CD4-positive, CD25-positive, alpha-beta regulatory T cell (primary cell): ENCODE results near the gene PODNL1. TPM values are rescaled to one million over a fixed set of nuclear protein-coding genes. Genes with fewer than 3 reads are reported as not detected.
A peak's percentile ranks its signal among the peaks of the same experiment; 100 is the strongest.

Experiments used
- ATAC-seq, 2 donors: fragments of 150-1000 bp; cut with Tn5 transposase; one replicate each; pipeline ENCODE4 v1.10.0; 2021; ENCODE audit warnings: low read depth in 2 of 2, moderate number of reproducible peaks in 2 of 2, moderate library complexity in 1 of 2
- DNase-seq, 3 donors: peaks; one replicate each; pipeline versions ENCODE4 v3.0.0 to v3.0.0-alpha.2; 2012 to 2022; ENCODE audit warnings: mixed read lengths in 1 of 3
- H3K27ac ChIP-seq: one replicate; pipeline ENCODE4 v1.7.0; 2013; ENCODE audit warnings: mild to moderate bottlenecking, low read length; ENCODE audit not compliant: insufficient read depth, poor library complexity, severe bottlenecking
- H3K27me3 ChIP-seq: one replicate; pipeline ENCODE4 v1.7.0; 2013; ENCODE audit warnings: low read length; ENCODE audit not compliant: control insufficient read depth, insufficient read depth
- H3K36me3 ChIP-seq: one replicate; pipeline ENCODE4 v1.7.0; 2013; ENCODE audit warnings: mild to moderate bottlenecking, low read length, moderate library complexity; ENCODE audit not compliant: control insufficient read depth, insufficient read depth
- H3K4me1 ChIP-seq: 2 replicates; pipeline ENCODE4 v1.7.0; 2013; ENCODE audit warnings: mild to moderate bottlenecking, low read length; ENCODE audit not compliant: insufficient read depth, control insufficient read depth, poor library complexity, severe bottlenecking
- H3K4me3 ChIP-seq: one replicate; pipeline ENCODE4 v1.7.0; 2013; ENCODE audit warnings: low read depth, mild to moderate bottlenecking, low read length, moderate library complexity
- H3K9me3 ChIP-seq, 2 experiments: 1 replicate in 1 of 2; 2 replicates in 1 of 2; pipeline ENCODE4 v1.7.0; 2013; ENCODE audit warnings: low read length in 2 of 2, mild to moderate bottlenecking in 1 of 2, moderate library complexity in 1 of 2; ENCODE audit not compliant: control insufficient read depth in 2 of 2
- H3K27ac Mint-ChIP-seq, 3 donors: one replicate each; pipeline ENCODE4 v1.8.0; 2020 to 2022; ENCODE audit warnings: mild to moderate bottlenecking in 3 of 3, mixed read lengths in 3 of 3, moderate library complexity in 2 of 3
- H3K27me3 Mint-ChIP-seq: one replicate; pipeline ENCODE4 v1.8.0; 2022; ENCODE audit warnings: mild to moderate bottlenecking, mixed read lengths
- H3K36me3 Mint-ChIP-seq: one replicate; pipeline ENCODE4 v1.8.0; 2020; ENCODE audit warnings: mixed read lengths
- H3K4me1 Mint-ChIP-seq, 4 donors: one replicate each; pipeline ENCODE4 v1.8.0; 2020 to 2022; ENCODE audit warnings: mixed read lengths in 4 of 4, mild to moderate bottlenecking in 1 of 4
- H3K4me3 Mint-ChIP-seq, 4 donors: one replicate each; pipeline ENCODE4 v1.8.0; 2020 to 2022; ENCODE audit warnings: mild to moderate bottlenecking in 4 of 4, mixed read lengths in 4 of 4, moderate library complexity in 3 of 4
- H3K9me3 Mint-ChIP-seq, 7 donors: one replicate each; pipeline ENCODE4 v1.8.0; 2020 to 2022; ENCODE audit warnings: mixed read lengths in 7 of 7, mild to moderate bottlenecking in 3 of 7, moderate library complexity in 2 of 7
- polyA plus RNA-seq, 4 donors: library from polyadenylated mRNA; unstranded; fragments of 300-500 nt; fragmentation: Illumina TruSeq; gene quantifications; one replicate each; pipeline ENCODE4 v1.2.3, GENCODE V29; 2021
- total RNA-seq: library from RNA; stranded (reverse); gene quantifications from one replicate; pipeline ENCODE4 v1.2.3, GENCODE V29; 2022

The PODNL1 gene, protein sequence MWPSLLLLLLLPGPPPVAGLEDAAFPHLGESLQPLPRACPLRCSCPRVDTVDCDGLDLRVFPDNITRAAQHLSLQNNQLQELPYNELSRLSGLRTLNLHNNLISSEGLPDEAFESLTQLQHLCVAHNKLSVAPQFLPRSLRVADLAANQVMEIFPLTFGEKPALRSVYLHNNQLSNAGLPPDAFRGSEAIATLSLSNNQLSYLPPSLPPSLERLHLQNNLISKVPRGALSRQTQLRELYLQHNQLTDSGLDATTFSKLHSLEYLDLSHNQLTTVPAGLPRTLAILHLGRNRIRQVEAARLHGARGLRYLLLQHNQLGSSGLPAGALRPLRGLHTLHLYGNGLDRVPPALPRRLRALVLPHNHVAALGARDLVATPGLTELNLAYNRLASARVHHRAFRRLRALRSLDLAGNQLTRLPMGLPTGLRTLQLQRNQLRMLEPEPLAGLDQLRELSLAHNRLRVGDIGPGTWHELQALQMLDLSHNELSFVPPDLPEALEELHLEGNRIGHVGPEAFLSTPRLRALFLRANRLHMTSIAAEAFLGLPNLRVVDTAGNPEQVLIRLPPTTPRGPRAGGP
- not detected for total RNA-seq
- under 1 TPM in 1 of 4 donors, not detected in 3; 0.52 TPM for polyA plus RNA-seq

DNA sequence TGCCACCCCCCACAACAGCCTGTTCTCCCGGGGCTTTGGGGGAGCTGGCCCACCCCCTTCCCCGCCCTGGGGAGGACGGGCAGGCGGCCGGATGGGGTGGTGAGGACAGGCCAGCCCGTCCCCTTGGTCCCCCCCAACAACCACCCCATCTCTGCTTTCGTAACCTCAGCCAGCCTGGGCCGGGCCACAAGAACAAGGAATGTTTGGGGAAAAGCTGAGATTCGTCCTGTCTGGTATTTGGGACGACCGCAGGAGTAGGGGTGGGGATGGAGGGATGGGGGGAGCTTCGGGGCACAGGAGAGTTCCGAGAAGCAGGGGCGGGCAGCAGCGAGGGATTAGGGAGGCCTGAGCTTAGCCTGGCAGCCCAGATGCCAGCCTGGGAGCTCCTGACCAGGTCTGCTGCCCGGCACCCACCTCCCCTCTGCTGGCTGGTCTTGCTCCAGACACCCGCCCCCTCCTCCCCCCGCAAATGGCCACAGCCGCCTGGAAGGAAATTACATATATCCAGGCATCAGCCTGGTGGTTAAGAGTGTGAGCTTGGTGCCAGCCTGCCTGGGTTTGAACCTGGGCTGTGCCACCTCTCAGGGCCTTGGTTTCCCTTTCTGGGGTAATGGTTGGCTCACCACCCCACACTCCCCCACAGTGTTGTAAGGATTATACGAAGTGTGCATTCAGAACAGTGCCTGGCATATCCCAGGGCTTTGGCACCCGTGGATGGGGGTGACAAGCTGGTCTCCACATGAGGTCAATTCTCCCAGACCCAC lies at the start of gene PODNL1:
Gene PODNL1 (minus strand): TSS at position 117 of the 764 bp plus-strand sequence. CDS start 236 bp downstream, outside the sequence.
- Mint-ChIP-seq H3K36me3 (no peaks in the 10 kb centered on the region), H3K4me3 (no peak within 1 kb of the TSS), H3K27ac (no peak within 1 kb of the TSS), H3K4me1 (peaks cover 0 to 9% (median 3%) of the 10 kb centered on the region in 4 donors), H3K9me3 (peaks cover 0 to 5% (median 0%) of the 10 kb centered on the region in 7 donors), H3K27me3 (peaks cover 10% of the 10 kb centered on the region)
- Histone ChIP-seq H3K27ac (no peak within 1 kb of the TSS), H3K36me3 (no peaks in the 10 kb centered on the region), H3K4me3 (no peak within 1 kb of the TSS), H3K9me3 (peaks cover 4 to 6% of the 10 kb centered on the region in 2 experiments), H3K4me1 (no peaks in the 10 kb centered on the region), H3K27me3 (peaks cover 2% of the 10 kb centered on the region)
- DNase-seq = no peak
- ATAC-seq = no peak

DNA sequence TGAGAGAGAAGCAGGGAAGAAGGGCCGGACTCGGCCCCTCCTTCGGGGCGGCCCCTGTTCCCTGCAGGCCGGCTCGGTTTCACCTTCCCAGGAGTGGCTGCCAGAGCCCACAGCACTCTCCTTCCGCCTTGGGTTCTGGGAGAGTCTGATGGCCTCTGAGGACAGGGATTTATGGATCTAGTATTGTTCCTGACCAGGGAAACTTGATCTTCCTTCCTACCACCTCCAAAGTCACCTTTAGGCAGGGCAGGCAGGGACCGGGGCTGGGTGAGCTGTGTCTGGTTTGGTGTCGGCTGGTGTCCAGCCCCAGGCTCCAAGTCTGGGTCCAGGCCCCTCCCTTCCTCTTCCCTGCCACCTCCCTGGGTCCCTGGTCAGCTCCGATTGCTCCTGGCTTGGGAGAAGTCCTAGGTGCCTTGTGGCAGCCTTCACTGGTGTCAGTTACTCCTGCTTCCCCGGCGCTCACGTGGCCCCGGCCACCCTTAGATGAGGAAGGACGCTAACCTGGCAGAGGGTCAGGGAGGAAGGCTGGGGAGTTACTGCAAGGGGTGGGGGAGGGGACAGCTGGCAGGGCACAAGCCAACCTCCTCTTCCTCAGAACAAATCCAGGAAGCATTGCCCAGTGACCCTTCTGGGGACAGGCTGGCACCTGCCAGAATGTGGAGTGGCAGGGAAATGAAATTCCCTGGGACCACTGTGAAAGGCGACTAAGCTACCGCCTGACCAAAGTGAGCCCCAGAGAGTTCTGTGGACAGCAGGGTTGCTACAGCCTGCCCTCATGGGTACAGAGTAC lies 49.1 kb upstream of the PODNL1 start:
- Histone ChIP-seq H3K4me1 (peaks cover 69% of the 10 kb centered on the region), H3K9me3 (no peaks in the 10 kb centered on the region), H3K27me3 (no peaks in the 10 kb centered on the region), H3K36me3 (peaks cover 2% of the 10 kb centered on the region), H3K27ac (peak overlapping the region; percentile 98), H3K4me3 (peak overlapping the region; percentile 62)
- H3K27ac Mint-ChIP-seq = peak overlapping the region; percentile 92 to 99 (median 95)
- ATAC-seq (no peak), DNase-seq (no peak)
- H3K9me3 Mint-ChIP-seq = no peaks in the 10 kb centered on the region
- no peaks in the 10 kb centered on the region for H3K27me3 Mint-ChIP-seq
- peak overlapping the region; percentile 77 to 85 (median 81) for H3K4me3 Mint-ChIP-seq
- H3K36me3 Mint-ChIP-seq = peaks cover 28% of the 10 kb centered on the region
- H3K4me1 Mint-ChIP-seq = peaks cover 0 to 81% (median 29%) of the 10 kb centered on the region in 4 donors

GRCh38 chr19:13986348-13986904 lies 48.2 kb upstream of the PODNL1 start:
- DNase-seq (peak; percentile 97 to 99 (median 97)), ATAC-seq (peak; percentile 91 to 92)
- Mint-ChIP-seq H3K27ac (peak overlapping the region; percentile 92 to 99 (median 95)), H3K36me3 (peaks cover 28% of the 10 kb centered on the region), H3K9me3 (no peaks in the 10 kb centered on the region), H3K4me3 (peak overlapping the region; percentile 77 to 85 (median 81)), H3K4me1 (peaks cover 0 to 90% (median 29%) of the 10 kb centered on the region in 4 donors), H3K27me3 (no peaks in the 10 kb centered on the region)
- Histone ChIP-seq H3K27me3 (no peaks in the 10 kb centered on the region), H3K27ac (peak overlapping the region; percentile 98), H3K9me3 (no peaks in the 10 kb centered on the region), H3K4me3 (peak overlapping the region; percentile 62), H3K4me1 (peaks cover 77% of the 10 kb centered on the region), H3K36me3 (no peaks in the 10 kb centered on the region)

GRCh38 chr19:13985771-13986347 lies 47.6 kb upstream of the PODNL1 start:
- ATAC-seq (peak in 1 of 2 donors; percentile 5), DNase-seq (no peak)
- peak overlapping the region in 3 of 4 donors; percentile 74 to 85 (median 84) for H3K4me3 Mint-ChIP-seq
- Histone ChIP-seq H3K9me3 (no peaks in the 10 kb centered on the region), H3K27ac (peak overlapping the region; percentile 98), H3K36me3 (no peaks in the 10 kb centered on the region), H3K4me1 (peaks cover 77% of the 10 kb centered on the region), H3K27me3 (no peaks in the 10 kb centered on the region), H3K4me3 (no peak overlapping the region)
- H3K9me3 Mint-ChIP-seq = no peaks in the 10 kb centered on the region
- H3K4me1 Mint-ChIP-seq = peaks cover 0 to 91% (median 28%) of the 10 kb centered on the region in 4 donors
- H3K36me3 Mint-ChIP-seq = peaks cover 23% of the 10 kb centered on the region
- peak overlapping the region; percentile 92 to 99 (median 99) for H3K27ac Mint-ChIP-seq
- H3K27me3 Mint-ChIP-seq = no peaks in the 10 kb centered on the region

- H3K4me1 Mint-ChIP-seq = peaks cover 0 to 89% (median 28%) of the 10 kb centered on the region in 4 donors
- no peak for DNase-seq
These were observed 46.9 kb upstream of the PODNL1 start for GRCh38 chr19:13984875-13985741.

GRCh38 chr19:13984186-13984585 lies 46.0 kb upstream of the PODNL1 start:
- Mint-ChIP-seq H3K9me3 (no peaks in the 10 kb centered on the region), H3K4me3 (peak overlapping the region in 3 of 4 donors; percentile 61 to 77 (median 74)), H3K27me3 (no peaks in the 10 kb centered on the region), H3K36me3 (peaks cover 9% of the 10 kb centered on the region), H3K4me1 (peaks cover 0 to 85% (median 26%) of the 10 kb centered on the region in 4 donors), H3K27ac (peak overlapping the region; percentile 58 to 99 (median 62))
- no peaks in the 10 kb centered on the region for H3K36me3 ChIP-seq
- H3K9me3 ChIP-seq = no peaks in the 10 kb centered on the region
- no peaks in the 10 kb centered on the region for H3K27me3 ChIP-seq
- ATAC-seq = no peak
- H3K27ac ChIP-seq = peak overlapping the region; percentile 98
- peaks cover 82% of the 10 kb centered on the region for H3K4me1 ChIP-seq
- no peak overlapping the region for H3K4me3 ChIP-seq
- no peak for DNase-seq

More at GRCh38 chr19:13984875-13985741, 46.9 kb upstream of the PODNL1 start:
- Mint-ChIP-seq H3K36me3 (peaks cover 18% of the 10 kb centered on the region), H3K4me3 (peak overlapping the region; percentile 64 to 85 (median 76)), H3K27me3 (no peaks in the 10 kb centered on the region), H3K27ac (peak overlapping the region; percentile 92 to 99 (median 99)), H3K9me3 (no peaks in the 10 kb centered on the region)
- Histone ChIP-seq H3K9me3 (no peaks in the 10 kb centered on the region), H3K36me3 (no peaks in the 10 kb centered on the region), H3K27ac (peak overlapping the region; percentile 98), H3K27me3 (no peaks in the 10 kb centered on the region), H3K4me3 (no peak overlapping the region), H3K4me1 (peaks cover 79% of the 10 kb centered on the region)
- no peak for ATAC-seq
